Stimulated activated memory B cell treated with anti-CD40 and anti-IgM and Interleukin-4, amounts not matched to agents 10 μg/mL and 1 μg/mL and 100 μg/mL, for 72 hours (primary cell): Measurements from ENCODE around the gene KCNC1.

Experiments used
- ATAC-seq: fragments of 150-1000 bp; cut with Tn5 transposase; 2 replicates; pipeline ENCODE4 v1.10.0; 2021
- H3K27ac Mint-ChIP-seq: one replicate; pipeline ENCODE4 v1.8.0; 2022; ENCODE audit warnings: mild to moderate bottlenecking, mixed read lengths
- H3K27me3 Mint-ChIP-seq: one replicate; pipeline ENCODE4 v1.8.0; 2022; ENCODE audit warnings: mixed read lengths
- H3K36me3 Mint-ChIP-seq: one replicate; pipeline ENCODE4 v1.8.0; 2022; ENCODE audit warnings: mixed read lengths
- H3K4me1 Mint-ChIP-seq: one replicate; pipeline ENCODE4 v1.8.0; 2022; ENCODE audit warnings: mixed read lengths
- H3K4me3 Mint-ChIP-seq: one replicate; pipeline ENCODE4 v1.8.0; 2022; ENCODE audit warnings: mild to moderate bottlenecking, moderate library complexity, mixed read lengths
- H3K9me3 Mint-ChIP-seq: one replicate; pipeline ENCODE4 v1.8.0; 2022; ENCODE audit warnings: mixed read lengths

KCNC1 gene

GRCh38 chr11:17813391-17814059, 78.9 kb downstream of the KCNC1 start:
- no peaks in the 10 kb centered on the region for H3K9me3 Mint-ChIP-seq
- H3K36me3 Mint-ChIP-seq = peaks cover 32% of the 10 kb centered on the region
- H3K27me3 Mint-ChIP-seq = no peaks in the 10 kb centered on the region
- no peak overlapping the region for H3K27ac Mint-ChIP-seq
- no peaks in the 10 kb centered on the region for H3K4me1 Mint-ChIP-seq
- no peak for ATAC-seq
- no peak overlapping the region for H3K4me3 Mint-ChIP-seq

- Mint-ChIP-seq H3K36me3 (peaks cover 22% of the 10 kb centered on the region), H3K4me3 (no peak overlapping the region), H3K27me3 (no peaks in the 10 kb centered on the region), H3K27ac (no peak overlapping the region), H3K9me3 (no peaks in the 10 kb centered on the region), H3K4me1 (no peaks in the 10 kb centered on the region)
- no peak for ATAC-seq
Measured at GRCh38 chr11:17814546-17814945, 80.0 kb downstream of the KCNC1 start.

DNA sequence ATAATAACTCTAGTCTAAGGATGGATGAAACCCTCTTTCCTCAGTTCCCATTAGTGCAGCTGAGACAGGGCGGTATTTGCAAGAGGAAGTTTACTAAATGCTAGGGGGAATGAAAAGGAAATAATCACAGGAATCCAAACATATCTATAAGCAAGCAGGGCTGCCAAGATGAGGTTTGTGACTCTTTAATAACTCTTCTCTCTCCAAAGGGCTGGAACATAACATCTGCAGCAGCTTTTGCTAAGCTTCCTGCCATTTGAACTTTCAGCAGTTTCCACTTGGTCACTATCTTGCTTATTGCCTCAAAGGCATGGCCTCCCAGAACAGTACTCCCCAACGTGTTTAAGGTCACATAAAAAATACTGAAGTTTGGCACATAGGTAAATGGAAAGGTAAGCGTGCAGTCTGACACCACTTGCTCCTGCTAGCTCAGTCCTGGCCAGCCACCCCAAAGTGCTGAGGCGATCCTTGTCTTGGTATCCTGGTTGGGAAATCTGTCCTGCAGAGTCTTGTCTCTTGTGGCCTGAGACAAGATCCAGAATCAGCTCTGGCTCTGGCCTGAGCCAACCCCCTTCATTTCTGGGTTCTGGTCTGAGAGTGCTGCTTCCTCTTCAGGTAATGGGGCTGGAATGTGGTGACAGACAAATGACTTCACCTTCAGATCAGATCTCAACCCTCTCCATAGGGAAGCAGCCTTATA, 81.8 kb downstream of the KCNC1 start:
- H3K4me1 Mint-ChIP-seq = no peaks in the 10 kb centered on the region
- no peak overlapping the region for H3K27ac Mint-ChIP-seq
- no peak overlapping the region for H3K4me3 Mint-ChIP-seq
- H3K36me3 Mint-ChIP-seq = peaks cover 19% of the 10 kb centered on the region
- H3K9me3 Mint-ChIP-seq = no peaks in the 10 kb centered on the region
- no peaks in the 10 kb centered on the region for H3K27me3 Mint-ChIP-seq
- no peak for ATAC-seq

DNA sequence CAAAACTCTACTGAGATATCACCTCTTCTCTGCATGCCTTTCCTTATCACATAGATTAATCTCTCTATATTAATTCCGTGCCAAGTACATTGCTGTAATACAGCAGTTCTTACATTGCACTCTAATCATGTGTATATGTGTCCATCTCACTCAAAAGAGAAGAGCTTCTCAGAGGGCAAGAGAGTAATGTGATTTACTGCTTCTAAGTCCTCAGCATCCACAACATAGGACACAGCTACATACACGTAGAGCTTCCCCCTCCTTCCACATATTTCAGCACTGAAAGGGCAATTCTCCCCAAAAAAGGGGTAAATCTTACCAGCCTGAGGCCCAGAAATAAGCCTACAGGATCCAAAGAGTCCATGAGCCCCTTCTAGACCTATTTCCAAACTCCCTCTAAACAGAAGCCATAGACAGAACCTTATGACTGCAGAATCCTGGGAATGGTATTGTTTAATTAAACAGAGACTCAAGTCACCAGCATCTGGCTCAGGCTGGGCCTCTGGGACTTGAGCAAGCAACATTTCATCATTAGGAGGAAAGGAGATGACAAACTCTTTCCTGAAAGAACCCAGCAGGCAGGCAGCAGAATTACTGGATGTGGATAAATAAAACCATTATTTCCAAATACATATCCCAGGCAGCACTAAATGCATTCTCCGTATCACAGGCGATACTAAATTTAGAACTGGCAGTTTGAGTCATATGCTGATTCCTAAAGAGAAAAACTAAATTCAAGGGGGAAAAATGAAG, 87.2 kb downstream of the KCNC1 start:
- H3K9me3 Mint-ChIP-seq = no peaks in the 10 kb centered on the region
- H3K27ac Mint-ChIP-seq = no peak overlapping the region
- H3K36me3 Mint-ChIP-seq = peaks cover 10% of the 10 kb centered on the region
- no peak overlapping the region for H3K4me3 Mint-ChIP-seq
- ATAC-seq = no peak
- no peaks in the 10 kb centered on the region for H3K4me1 Mint-ChIP-seq
- no peaks in the 10 kb centered on the region for H3K27me3 Mint-ChIP-seq

GRCh38 chr11:17822401-17822781, 87.8 kb downstream of the KCNC1 start:
- no peak for ATAC-seq
- Mint-ChIP-seq H3K27ac (no peak overlapping the region), H3K27me3 (no peaks in the 10 kb centered on the region), H3K4me1 (no peaks in the 10 kb centered on the region), H3K36me3 (peaks cover 15% of the 10 kb centered on the region), H3K4me3 (no peak overlapping the region), H3K9me3 (no peaks in the 10 kb centered on the region)

DNA sequence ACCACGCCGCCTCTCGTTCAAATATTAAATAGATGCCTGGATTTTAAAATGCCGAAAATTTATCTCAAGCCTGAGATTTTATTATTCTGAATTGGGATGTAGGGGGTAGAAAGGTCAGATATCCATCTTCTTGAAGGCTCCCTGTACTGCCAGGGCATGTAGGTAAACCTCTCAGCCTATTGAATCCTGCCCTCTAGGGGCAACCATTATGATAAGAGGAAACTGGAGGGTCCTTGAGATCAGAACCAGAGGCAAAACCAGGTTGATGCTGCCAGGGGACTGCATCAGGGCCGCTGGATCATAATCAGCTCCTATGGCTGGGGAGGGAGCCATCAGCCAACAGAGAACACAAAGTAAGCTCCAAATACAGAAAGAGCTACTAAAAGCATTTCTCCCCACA, 92.4 kb downstream of the KCNC1 start:
- no peaks in the 10 kb centered on the region for H3K27me3 Mint-ChIP-seq
- H3K27ac Mint-ChIP-seq = no peak overlapping the region
- no peaks in the 10 kb centered on the region for H3K9me3 Mint-ChIP-seq
- H3K36me3 Mint-ChIP-seq = peaks cover 29% of the 10 kb centered on the region
- no peak overlapping the region for H3K4me3 Mint-ChIP-seq
- H3K4me1 Mint-ChIP-seq = no peaks in the 10 kb centered on the region
- no peak for ATAC-seq

DNA sequence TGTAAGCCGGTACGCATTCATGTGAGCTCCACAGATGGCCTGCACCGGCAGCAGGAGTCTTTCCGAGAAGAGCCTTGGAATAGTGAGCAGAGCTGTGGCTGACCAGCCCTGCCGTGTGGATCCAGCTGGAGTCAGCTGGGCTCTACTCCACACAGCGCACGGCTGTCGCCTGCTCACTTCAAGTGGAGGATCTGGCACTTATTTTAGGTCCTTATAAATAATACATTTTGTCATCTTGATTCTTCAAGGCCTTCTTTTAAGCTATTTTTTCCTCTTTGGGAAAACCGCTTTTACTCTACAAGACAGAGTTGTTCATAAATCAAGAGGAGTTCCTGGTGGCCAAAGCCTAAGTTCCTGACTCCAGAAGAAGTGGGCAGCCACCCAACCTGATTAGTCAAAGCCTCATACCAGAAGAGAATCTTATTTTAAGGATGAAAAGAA, 93.8 kb downstream of the KCNC1 start:
- H3K27ac Mint-ChIP-seq = no peak overlapping the region
- H3K4me3 Mint-ChIP-seq = no peak overlapping the region

GRCh38 chr11:17831228-17831627, 96.6 kb downstream of the KCNC1 start:
- no peaks in the 10 kb centered on the region for H3K27me3 Mint-ChIP-seq
- H3K4me1 Mint-ChIP-seq = no peaks in the 10 kb centered on the region
- H3K27ac Mint-ChIP-seq = no peak overlapping the region
- no peak for ATAC-seq
- no peak overlapping the region for H3K4me3 Mint-ChIP-seq
- peaks cover 31% of the 10 kb centered on the region for H3K36me3 Mint-ChIP-seq
- H3K9me3 Mint-ChIP-seq = no peaks in the 10 kb centered on the region

More for the DNA sequence above, 93.8 kb downstream of the KCNC1 start:
- Mint-ChIP-seq H3K9me3 (no peaks in the 10 kb centered on the region), H3K4me1 (no peaks in the 10 kb centered on the region), H3K27me3 (no peaks in the 10 kb centered on the region), H3K36me3 (peaks cover 31% of the 10 kb centered on the region)
- ATAC-seq = no peak

DNA sequence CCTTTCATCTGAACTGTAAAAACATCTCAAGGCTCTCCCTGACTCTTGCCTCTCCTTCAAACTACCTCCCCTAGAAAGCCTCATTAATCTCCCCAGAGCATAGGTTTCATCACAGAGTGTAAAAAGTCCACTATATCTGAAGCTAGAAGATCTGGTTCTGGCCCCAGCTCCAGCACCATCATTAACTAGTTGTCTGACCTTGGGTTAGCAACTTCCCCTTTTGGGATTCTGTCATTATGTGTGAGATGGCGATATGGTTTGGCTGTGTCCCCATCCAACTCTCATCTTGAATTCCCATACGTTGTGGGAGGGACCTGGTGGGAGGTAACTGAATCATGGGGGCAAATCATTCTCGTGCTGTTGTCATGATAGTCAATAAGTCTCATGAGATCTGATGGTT, 97.3 kb downstream of the KCNC1 start:
- peaks cover 31% of the 10 kb centered on the region for H3K36me3 Mint-ChIP-seq
- no peaks in the 10 kb centered on the region for H3K27me3 Mint-ChIP-seq
- no peaks in the 10 kb centered on the region for H3K9me3 Mint-ChIP-seq
- ATAC-seq = no peak
- no peak overlapping the region for H3K4me3 Mint-ChIP-seq
- H3K27ac Mint-ChIP-seq = no peak overlapping the region
- H3K4me1 Mint-ChIP-seq = no peaks in the 10 kb centered on the region
